BJ (cell line): Measurements from ENCODE around the gene EGF. TPM values are rescaled to one million over a fixed set of nuclear protein-coding genes. Genes with fewer than 3 reads are reported as not detected.

ENCODE experiments used
- CTCF ChIA-PET: fragments of 350-600 bp; formaldehyde crosslinking; extraction: SDS; loops from one replicate; lab custom pipeline; 2021; ENCODE audit warnings: antibody characterized with exemption, inconsistent platforms; lab: Yijun Ruan, JAX
- POLR2A ChIA-PET: fragments of 300-600 bp; sonication (Branson Sonifier 250); formaldehyde crosslinking; extraction: SDS; loops from one replicate; lab custom pipeline; 2021; ENCODE audit warnings: antibody characterized with exemption; lab: Charles Lee
- DNase-seq: peaks from one replicate; pipeline ENCODE4 v3.0.0-alpha.2; 2011; ENCODE audit warnings: low read depth
- H3K27me3 ChIP-seq: 2 replicates; pipeline ENCODE4 v1.6.0; 2011; ENCODE audit warnings: low read length; ENCODE audit not compliant: control insufficient read depth, insufficient read depth
- H3K36me3 ChIP-seq: 2 replicates; pipeline ENCODE4 v1.5.1; 2011; ENCODE audit warnings: low read length; ENCODE audit not compliant: control insufficient read depth, insufficient read depth
- H3K4me3 ChIP-seq: 2 replicates; pipeline ENCODE4 v1.5.1; 2011; ENCODE audit warnings: low read depth, mild to moderate bottlenecking, control low read depth, low read length
- CTCF ChIP-seq: IDR thresholded peaks from 2 replicates; pipeline ENCODE4 v1.5.1; 2011; ENCODE audit warnings: low read depth, mild to moderate bottlenecking, control low read depth, inconsistent platforms, low read length, moderate library complexity; ENCODE audit not compliant: insufficient read depth
- polyA plus RNA-seq: library from polyadenylated mRNA; depleted of rRNA; stranded (reverse); fragments of >200 nt; gene quantifications from 2 replicates; pipeline ENCODE4 v1.2.3, GENCODE V29; 2011

The EGF gene
- polyA plus RNA-seq, 1 experiment, result 3.2 TPM

- no peak for DNase-seq
- Histone ChIP-seq H3K27me3 (no peaks in the 10 kb centered on the region), H3K36me3 (no peaks in the 10 kb centered on the region), H3K4me3 (no peak overlapping the region)
- CTCF ChIA-PET, result no interaction called here
- no peak for TF ChIP-seq CTCF
- POLR2A ChIA-PET, result no interaction called here
These were observed 22.6 kb upstream of the EGF start for GRCh38 chr4:109890076-109890475.

- Histone ChIP-seq H3K36me3 (no peaks in the 10 kb centered on the region), H3K27me3 (no peaks in the 10 kb centered on the region), H3K4me3 (no peak overlapping the region)
- TF ChIP-seq CTCF, result no peak
- no peak for DNase-seq
- ChIA-PET POLR2A (no interaction called here), CTCF (no interaction called here)
These were observed 10.0 kb upstream of the EGF start for GRCh38 chr4:109902559-109903251.

GRCh38 chr4:109908731-109909130 is 4.0 kb upstream of the EGF start:
- POLR2A ChIA-PET, result no interaction called here

GRCh38 chr4:109910256-109910655 is 2.4 kb upstream of the EGF start:
- no peak for TF ChIP-seq CTCF
- Histone ChIP-seq H3K27me3 (no peaks in the 10 kb centered on the region), H3K4me3 (no peak overlapping the region), H3K36me3 (no peaks in the 10 kb centered on the region)
- no peak for DNase-seq
- POLR2A ChIA-PET, result no interaction called here
- CTCF ChIA-PET, result interaction anchor here (1.3 kb wide), 1 partner anchor 11 kb away, joined by 4 read pairs; no protein-coding TSS in a partner anchor

More at GRCh38 chr4:109908731-109909130, 4.0 kb upstream of the EGF start:
- DNase-seq, result no peak
- H3K36me3 ChIP-seq, result no peaks in the 10 kb centered on the region
- no peaks in the 10 kb centered on the region for H3K27me3 ChIP-seq
- no peak for TF ChIP-seq CTCF
- CTCF ChIA-PET, result no interaction called here
- no peak overlapping the region for H3K4me3 ChIP-seq

- POLR2A ChIA-PET, result no interaction called here
- CTCF ChIA-PET, result interaction anchor here (0.8 kb wide), 1 partner anchor 480 kb away, joined by 3 read pairs; the partner anchor contains the start of gene SEC24B
- Histone ChIP-seq H3K27me3 (no peaks in the 10 kb centered on the region), H3K36me3 (no peaks in the 10 kb centered on the region), H3K4me3 (no peak overlapping the region)
- DNase-seq, result no peak
- TF ChIP-seq CTCF, result no peak
These were observed 1.0 kb downstream of the EGF start for GRCh38 chr4:109913596-109914241.
